ENCODE results near the gene PATJ. TPM values are rescaled to one million over a fixed set of nuclear protein-coding genes. Genes with fewer than 3 reads are reported as not detected.

The PATJ gene
- total RNA-seq, 1 experiment from 2014 or later = 57.9 TPM

DNA sequence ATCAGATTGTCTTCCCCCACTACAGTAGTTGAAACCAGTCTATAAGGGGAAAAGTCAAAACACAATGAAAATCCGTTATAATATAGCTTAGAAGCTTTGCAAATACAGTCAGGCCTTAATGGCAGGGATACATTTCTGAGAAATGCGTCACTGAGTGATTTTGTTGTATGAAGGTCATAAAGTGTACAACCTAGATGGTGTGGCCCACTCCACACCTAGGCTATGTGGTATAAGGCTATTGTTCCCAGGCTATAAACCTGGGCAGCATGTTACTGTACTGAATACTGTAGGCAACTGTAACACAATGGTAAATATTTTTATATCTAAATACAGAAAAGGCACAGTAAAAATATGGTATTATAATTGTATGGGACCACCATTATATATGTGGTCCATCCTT is 264.4 kb downstream of the PATJ start:
- no peaks in the 10 kb centered on the region for H3K27me3 Mint-ChIP-seq (ENCODE audit: low read depth)
- H3K27ac Mint-ChIP-seq = no peak overlapping the region
- no peak for TF ChIP-seq ZNF396 (CRISPR knock-in tag; IDR thresholded peaks at IDR 0.05; ENCODE audit: borderline replicate concordance)
- TF ChIP-seq NFATC4 (CRISPR knock-in tag; IDR thresholded peaks at IDR 0.05) = no peak
- no peak for TF ChIP-seq ZNF219 (CRISPR knock-in tag; IDR thresholded peaks at IDR 0.05; ENCODE audit: borderline replicate concordance)
- TF ChIP-seq, protein P1, sequence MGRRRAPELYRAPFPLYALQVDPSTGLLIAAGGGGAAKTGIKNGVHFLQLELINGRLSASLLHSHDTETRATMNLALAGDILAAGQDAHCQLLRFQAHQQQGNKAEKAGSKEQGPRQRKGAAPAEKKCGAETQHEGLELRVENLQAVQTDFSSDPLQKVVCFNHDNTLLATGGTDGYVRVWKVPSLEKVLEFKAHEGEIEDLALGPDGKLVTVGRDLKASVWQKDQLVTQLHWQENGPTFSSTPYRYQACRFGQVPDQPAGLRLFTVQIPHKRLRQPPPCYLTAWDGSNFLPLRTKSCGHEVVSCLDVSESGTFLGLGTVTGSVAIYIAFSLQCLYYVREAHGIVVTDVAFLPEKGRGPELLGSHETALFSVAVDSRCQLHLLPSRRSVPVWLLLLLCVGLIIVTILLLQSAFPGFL (CRISPR knock-in tag; IDR thresholded peaks at IDR 0.05; ENCODE audit: borderline replicate concordance) = no peak
- TF ChIP-seq, protein P2, sequence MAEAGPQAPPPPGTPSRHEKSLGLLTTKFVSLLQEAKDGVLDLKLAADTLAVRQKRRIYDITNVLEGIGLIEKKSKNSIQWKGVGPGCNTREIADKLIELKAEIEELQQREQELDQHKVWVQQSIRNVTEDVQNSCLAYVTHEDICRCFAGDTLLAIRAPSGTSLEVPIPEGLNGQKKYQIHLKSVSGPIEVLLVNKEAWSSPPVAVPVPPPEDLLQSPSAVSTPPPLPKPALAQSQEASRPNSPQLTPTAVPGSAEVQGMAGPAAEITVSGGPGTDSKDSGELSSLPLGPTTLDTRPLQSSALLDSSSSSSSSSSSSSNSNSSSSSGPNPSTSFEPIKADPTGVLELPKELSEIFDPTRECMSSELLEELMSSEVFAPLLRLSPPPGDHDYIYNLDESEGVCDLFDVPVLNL (CRISPR knock-in tag; IDR thresholded peaks at IDR 0.05; ENCODE audit: borderline replicate concordance, low read depth) = no peak
- TF ChIP-seq, protein P3, sequence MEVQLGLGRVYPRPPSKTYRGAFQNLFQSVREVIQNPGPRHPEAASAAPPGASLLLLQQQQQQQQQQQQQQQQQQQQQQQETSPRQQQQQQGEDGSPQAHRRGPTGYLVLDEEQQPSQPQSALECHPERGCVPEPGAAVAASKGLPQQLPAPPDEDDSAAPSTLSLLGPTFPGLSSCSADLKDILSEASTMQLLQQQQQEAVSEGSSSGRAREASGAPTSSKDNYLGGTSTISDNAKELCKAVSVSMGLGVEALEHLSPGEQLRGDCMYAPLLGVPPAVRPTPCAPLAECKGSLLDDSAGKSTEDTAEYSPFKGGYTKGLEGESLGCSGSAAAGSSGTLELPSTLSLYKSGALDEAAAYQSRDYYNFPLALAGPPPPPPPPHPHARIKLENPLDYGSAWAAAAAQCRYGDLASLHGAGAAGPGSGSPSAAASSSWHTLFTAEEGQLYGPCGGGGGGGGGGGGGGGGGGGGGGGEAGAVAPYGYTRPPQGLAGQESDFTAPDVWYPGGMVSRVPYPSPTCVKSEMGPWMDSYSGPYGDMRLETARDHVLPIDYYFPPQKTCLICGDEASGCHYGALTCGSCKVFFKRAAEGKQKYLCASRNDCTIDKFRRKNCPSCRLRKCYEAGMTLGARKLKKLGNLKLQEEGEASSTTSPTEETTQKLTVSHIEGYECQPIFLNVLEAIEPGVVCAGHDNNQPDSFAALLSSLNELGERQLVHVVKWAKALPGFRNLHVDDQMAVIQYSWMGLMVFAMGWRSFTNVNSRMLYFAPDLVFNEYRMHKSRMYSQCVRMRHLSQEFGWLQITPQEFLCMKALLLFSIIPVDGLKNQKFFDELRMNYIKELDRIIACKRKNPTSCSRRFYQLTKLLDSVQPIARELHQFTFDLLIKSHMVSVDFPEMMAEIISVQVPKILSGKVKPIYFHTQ (CRISPR knock-in tag; IDR thresholded peaks at IDR 0.05) = no peak
- peaks cover 7% of the 10 kb centered on the region for H3K4me1 Mint-ChIP-seq
- H3K9me3 Mint-ChIP-seq = no peaks in the 10 kb centered on the region
- no peak for DNase-seq (ENCODE audit: low spot score)
- no peak for ATAC-seq
- no peak overlapping the region for H3K4me3 Mint-ChIP-seq
- ChIA-PET CTCF (no interaction called here), POLR2A (no interaction called here)
- H3K36me3 Mint-ChIP-seq = peaks cover 3% of the 10 kb centered on the region; the same call in 1 of the 2 replicates

DNA sequence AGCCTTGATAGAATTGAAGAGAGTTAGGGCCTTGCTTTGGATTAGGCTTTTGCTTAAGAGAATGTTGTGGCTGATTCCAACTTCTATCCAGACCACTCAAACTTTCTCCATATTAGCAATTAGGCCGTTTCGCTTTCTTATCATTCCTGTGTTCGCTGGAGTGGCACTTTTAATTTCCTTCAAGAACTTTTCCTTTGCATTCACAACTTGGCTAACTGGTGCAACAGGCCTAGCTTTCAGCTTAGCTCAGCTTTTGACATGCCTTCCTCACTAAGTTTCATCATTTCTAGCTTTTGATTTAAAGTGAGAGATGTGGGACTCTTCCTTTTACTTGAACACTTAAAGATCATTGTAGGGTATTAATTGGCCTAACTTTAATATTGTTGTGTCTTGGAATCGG is 268.7 kb downstream of the PATJ start:
- TF ChIP-seq CBFB (CRISPR knock-in tag; IDR thresholded peaks at IDR 0.05; ENCODE audit: low read depth) (no peak), ZNF121 (CRISPR knock-in tag; IDR thresholded peaks at IDR 0.05) (no peak), EMX1 (CRISPR knock-in tag; IDR thresholded peaks at IDR 0.05) (no peak), NFYB (CRISPR knock-in tag; conservative IDR thresholded peaks at IDR 0.05; ENCODE audit: low read depth) (no peak), JUN (CRISPR knock-in tag; IDR thresholded peaks at IDR 0.05) (no peak), ZNF263 (CRISPR knock-in tag; IDR thresholded peaks at IDR 0.05; ENCODE audit: low read depth) (no peak)
- TF ChIP-seq, protein P4, sequence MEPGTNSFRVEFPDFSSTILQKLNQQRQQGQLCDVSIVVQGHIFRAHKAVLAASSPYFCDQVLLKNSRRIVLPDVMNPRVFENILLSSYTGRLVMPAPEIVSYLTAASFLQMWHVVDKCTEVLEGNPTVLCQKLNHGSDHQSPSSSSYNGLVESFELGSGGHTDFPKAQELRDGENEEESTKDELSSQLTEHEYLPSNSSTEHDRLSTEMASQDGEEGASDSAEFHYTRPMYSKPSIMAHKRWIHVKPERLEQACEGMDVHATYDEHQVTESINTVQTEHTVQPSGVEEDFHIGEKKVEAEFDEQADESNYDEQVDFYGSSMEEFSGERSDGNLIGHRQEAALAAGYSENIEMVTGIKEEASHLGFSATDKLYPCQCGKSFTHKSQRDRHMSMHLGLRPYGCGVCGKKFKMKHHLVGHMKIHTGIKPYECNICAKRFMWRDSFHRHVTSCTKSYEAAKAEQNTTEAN (CRISPR knock-in tag; IDR thresholded peaks at IDR 0.05) = no peak
- TF ChIP-seq, protein P5, sequence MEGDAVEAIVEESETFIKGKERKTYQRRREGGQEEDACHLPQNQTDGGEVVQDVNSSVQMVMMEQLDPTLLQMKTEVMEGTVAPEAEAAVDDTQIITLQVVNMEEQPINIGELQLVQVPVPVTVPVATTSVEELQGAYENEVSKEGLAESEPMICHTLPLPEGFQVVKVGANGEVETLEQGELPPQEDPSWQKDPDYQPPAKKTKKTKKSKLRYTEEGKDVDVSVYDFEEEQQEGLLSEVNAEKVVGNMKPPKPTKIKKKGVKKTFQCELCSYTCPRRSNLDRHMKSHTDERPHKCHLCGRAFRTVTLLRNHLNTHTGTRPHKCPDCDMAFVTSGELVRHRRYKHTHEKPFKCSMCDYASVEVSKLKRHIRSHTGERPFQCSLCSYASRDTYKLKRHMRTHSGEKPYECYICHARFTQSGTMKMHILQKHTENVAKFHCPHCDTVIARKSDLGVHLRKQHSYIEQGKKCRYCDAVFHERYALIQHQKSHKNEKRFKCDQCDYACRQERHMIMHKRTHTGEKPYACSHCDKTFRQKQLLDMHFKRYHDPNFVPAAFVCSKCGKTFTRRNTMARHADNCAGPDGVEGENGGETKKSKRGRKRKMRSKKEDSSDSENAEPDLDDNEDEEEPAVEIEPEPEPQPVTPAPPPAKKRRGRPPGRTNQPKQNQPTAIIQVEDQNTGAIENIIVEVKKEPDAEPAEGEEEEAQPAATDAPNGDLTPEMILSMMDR (IDR thresholded peaks at IDR 0.05) = no peak
- TF ChIP-seq, protein P6, sequence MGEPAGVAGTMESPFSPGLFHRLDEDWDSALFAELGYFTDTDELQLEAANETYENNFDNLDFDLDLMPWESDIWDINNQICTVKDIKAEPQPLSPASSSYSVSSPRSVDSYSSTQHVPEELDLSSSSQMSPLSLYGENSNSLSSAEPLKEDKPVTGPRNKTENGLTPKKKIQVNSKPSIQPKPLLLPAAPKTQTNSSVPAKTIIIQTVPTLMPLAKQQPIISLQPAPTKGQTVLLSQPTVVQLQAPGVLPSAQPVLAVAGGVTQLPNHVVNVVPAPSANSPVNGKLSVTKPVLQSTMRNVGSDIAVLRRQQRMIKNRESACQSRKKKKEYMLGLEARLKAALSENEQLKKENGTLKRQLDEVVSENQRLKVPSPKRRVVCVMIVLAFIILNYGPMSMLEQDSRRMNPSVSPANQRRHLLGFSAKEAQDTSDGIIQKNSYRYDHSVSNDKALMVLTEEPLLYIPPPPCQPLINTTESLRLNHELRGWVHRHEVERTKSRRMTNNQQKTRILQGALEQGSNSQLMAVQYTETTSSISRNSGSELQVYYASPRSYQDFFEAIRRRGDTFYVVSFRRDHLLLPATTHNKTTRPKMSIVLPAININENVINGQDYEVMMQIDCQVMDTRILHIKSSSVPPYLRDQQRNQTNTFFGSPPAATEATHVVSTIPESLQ (CRISPR knock-in tag; IDR thresholded peaks at IDR 0.05) = no peak
- TF ChIP-seq, protein P2 (CRISPR knock-in tag; IDR thresholded peaks at IDR 0.05; ENCODE audit: borderline replicate concordance, low read depth) = no peak
- TF ChIP-seq, protein P7, sequence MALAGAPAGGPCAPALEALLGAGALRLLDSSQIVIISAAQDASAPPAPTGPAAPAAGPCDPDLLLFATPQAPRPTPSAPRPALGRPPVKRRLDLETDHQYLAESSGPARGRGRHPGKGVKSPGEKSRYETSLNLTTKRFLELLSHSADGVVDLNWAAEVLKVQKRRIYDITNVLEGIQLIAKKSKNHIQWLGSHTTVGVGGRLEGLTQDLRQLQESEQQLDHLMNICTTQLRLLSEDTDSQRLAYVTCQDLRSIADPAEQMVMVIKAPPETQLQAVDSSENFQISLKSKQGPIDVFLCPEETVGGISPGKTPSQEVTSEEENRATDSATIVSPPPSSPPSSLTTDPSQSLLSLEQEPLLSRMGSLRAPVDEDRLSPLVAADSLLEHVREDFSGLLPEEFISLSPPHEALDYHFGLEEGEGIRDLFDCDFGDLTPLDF (CRISPR knock-in tag; IDR thresholded peaks at IDR 0.05) = no peak
- TF ChIP-seq, protein P8, sequence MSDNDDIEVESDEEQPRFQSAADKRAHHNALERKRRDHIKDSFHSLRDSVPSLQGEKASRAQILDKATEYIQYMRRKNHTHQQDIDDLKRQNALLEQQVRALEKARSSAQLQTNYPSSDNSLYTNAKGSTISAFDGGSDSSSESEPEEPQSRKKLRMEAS (CRISPR knock-in tag; IDR thresholded peaks at IDR 0.05) = no peak
- POLR2A ChIA-PET = no interaction called here
- ATAC-seq = no peak
- no peak for DNase-seq (ENCODE audit: low spot score)
- H3K4me1 Mint-ChIP-seq = peaks cover 8% of the 10 kb centered on the region
- CTCF ChIA-PET = interaction anchor here (0.8 kb wide), 1 partner anchor 23 kb away, joined by 3 read pairs; no protein-coding TSS in a partner anchor
- peaks cover 3% of the 10 kb centered on the region; the same call in 1 of the 2 replicates for H3K36me3 Mint-ChIP-seq
- H3K27ac Mint-ChIP-seq = no peak overlapping the region
- no peaks in the 10 kb centered on the region for H3K27me3 Mint-ChIP-seq (ENCODE audit: low read depth)
- H3K4me3 Mint-ChIP-seq = no peak overlapping the region
- no peaks in the 10 kb centered on the region for H3K9me3 Mint-ChIP-seq

Measured in WTC11 (cell line).